Neural cell (in vitro differentiated cells): ENCODE results near the gene PLEKHM3. TPM values are rescaled to one million over a fixed set of nuclear protein-coding genes. Genes with fewer than 3 reads are reported as not detected.

Source experiments
- H2AFZ ChIP-seq: fragments of 200-600, 300-800 bp; sonication (generic), shearing (Covaris generic); 2 replicates; pipeline ENCODE4 v1.6.0; 2014; ENCODE audit warnings: low read depth, mild to moderate bottlenecking, antibody characterized with exemption, low read length, moderate library complexity
- H3F3A ChIP-seq: fragments of 200-600 bp; shearing (Covaris generic); 2 replicates; pipeline ENCODE4 v1.6.1; 2016; ENCODE audit warnings: mild to moderate bottlenecking, moderate library complexity, mixed read lengths, antibody characterized with exemption, low read length; ENCODE audit not compliant: insufficient read depth, poor library complexity, severe bottlenecking
- H3K27ac ChIP-seq: fragments of 200-600, 300-800 bp; sonication (generic), shearing (Covaris generic); 2 replicates; pipeline ENCODE4 v1.5.1; 2014; ENCODE audit warnings: mild to moderate bottlenecking, low read length, moderate library complexity
- H3K27me3 ChIP-seq: fragments of 300-800, 200-600 bp; sonication (generic), shearing (Covaris generic); 2 replicates; pipeline ENCODE4 v1.6.0; 2014; ENCODE audit warnings: mild to moderate bottlenecking, low read depth, low read length, moderate library complexity; ENCODE audit not compliant: insufficient read depth
- H3K36me3 ChIP-seq: fragments of 300-800, 200-600 bp; sonication (generic), shearing (Covaris generic); 2 replicates; pipeline ENCODE4 v1.5.1; 2014; ENCODE audit warnings: mild to moderate bottlenecking, antibody characterized with exemption, low read length, moderate library complexity; ENCODE audit not compliant: insufficient read depth
- H3K4me2 ChIP-seq: fragments of 300-800, 200-600 bp; sonication (generic), shearing (Covaris generic); 2 replicates; pipeline ENCODE4 v1.6.0; 2014; ENCODE audit warnings: mild to moderate bottlenecking, low read length
- H3K4me3 ChIP-seq: fragments of 300-800, 200-600 bp; sonication (generic), shearing (Covaris generic); 2 replicates; pipeline ENCODE4 v1.5.1; 2014; ENCODE audit warnings: mild to moderate bottlenecking, low read length, moderate library complexity
- H3K79me2 ChIP-seq: fragments of 200-600 bp; shearing (Covaris generic); replicated peaks from 2 replicates; pipeline ENCODE4 v1.6.0; 2014; ENCODE audit warnings: mild to moderate bottlenecking, low read length, moderate library complexity; ENCODE audit not compliant: insufficient read depth
- H3K9ac ChIP-seq: fragments of 300-800, 200-600 bp; sonication (generic), shearing (Covaris generic); 2 replicates; pipeline ENCODE4 v1.6.1; 2016; ENCODE audit warnings: mild to moderate bottlenecking, low read length, mixed read lengths
- H3K9me2 ChIP-seq: fragments of 200-600 bp; shearing (Covaris generic); 2 replicates; pipeline ENCODE4 v1.6.1; 2016; ENCODE audit warnings: mild to moderate bottlenecking, low read length, mixed read lengths; ENCODE audit not compliant: insufficient read depth
- H3K9me3 ChIP-seq: fragments of 200-600, 300-800 bp; sonication (generic), shearing (Covaris generic); 2 replicates; pipeline ENCODE4 v1.6.1; 2016; ENCODE audit warnings: mild to moderate bottlenecking, mixed run types, low read length, moderate library complexity, mixed read lengths
- H4K20me1 ChIP-seq: fragments of 200-600 bp; shearing (Covaris generic); 2 replicates; pipeline ENCODE4 v1.6.1; 2016; ENCODE audit warnings: mild to moderate bottlenecking, mixed run types; ENCODE audit not compliant: insufficient read depth
- CTCF ChIP-seq: fragments of 450-650 bp; IDR thresholded peaks from 2 replicates; pipeline ENCODE4 v1.5.1; 2014; ENCODE audit warnings: antibody characterized with exemption, mild to moderate bottlenecking, moderate library complexity; ENCODE audit not compliant: poor library complexity, severe bottlenecking
- EP300 ChIP-seq: fragments of 450-650 bp; conservative IDR thresholded peaks from 2 replicates; pipeline ENCODE4 v1.6.1; 2014; ENCODE audit warnings: antibody characterized with exemption, mild to moderate bottlenecking, moderate library complexity; ENCODE audit not compliant: poor library complexity, severe bottlenecking
- EZH2 ChIP-seq: fragments of 200-600, 300-800 bp; shearing (Covaris generic), sonication (generic); IDR thresholded peaks from 2 replicates; pipeline ENCODE4 v1.6.1; 2014; ENCODE audit warnings: antibody characterized with exemption, low read length, borderline replicate concordance, mild to moderate bottlenecking; ENCODE audit not compliant: insufficient read depth, poor library complexity, severe bottlenecking
- MXI1 ChIP-seq: fragments of 450-650 bp; conservative IDR thresholded peaks from 2 replicates; pipeline ENCODE4 v1.6.1; 2014; ENCODE audit warnings: antibody characterized with exemption, mild to moderate bottlenecking; ENCODE audit not compliant: poor library complexity, severe bottlenecking
- POLR2AphosphoS5 ChIP-seq: IDR thresholded peaks from 2 replicates; pipeline ENCODE4 v1.6.1; 2012
- RAD21 ChIP-seq: fragments of 450-650 bp; conservative IDR thresholded peaks from 2 replicates; pipeline ENCODE4 v1.6.1; 2014; ENCODE audit warnings: antibody characterized with exemption, mild to moderate bottlenecking, moderate library complexity
- REST ChIP-seq: IDR thresholded peaks from 2 replicates; pipeline ENCODE4 v1.6.1; 2012; ENCODE audit warnings: borderline replicate concordance
- SMC3 ChIP-seq: fragments of 450-650 bp; conservative IDR thresholded peaks from 2 replicates; pipeline ENCODE4 v1.6.1; 2014; ENCODE audit warnings: antibody characterized with exemption, mild to moderate bottlenecking, moderate library complexity; ENCODE audit not compliant: poor library complexity
- TAF1 ChIP-seq: IDR thresholded peaks from 2 replicates; pipeline ENCODE4 v1.6.1; 2012; ENCODE audit warnings: low read depth
- polyA plus RNA-seq: library from polyadenylated mRNA; depleted of rRNA; stranded (reverse); fragments of >200 nt; gene quantifications from 2 replicates; pipeline ENCODE4 v1.2.3, GENCODE V29; 2014

Gene PLEKHM3
- polyA plus RNA-seq, 1 donor from 2014 or later = 13.4 TPM

- Histone ChIP-seq H3K79me2 (no peaks in the 10 kb centered on the region), H3K4me2 (no peak overlapping the region), H3K9ac (no peak overlapping the region), H3K9me3 (no peaks in the 10 kb centered on the region), H3K27ac (no peak overlapping the region), H3F3A (no peaks in the 10 kb centered on the region), H4K20me1 (no peaks in the 10 kb centered on the region), H3K36me3 (no peaks in the 10 kb centered on the region), H3K9me2 (no peaks in the 10 kb centered on the region), H3K27me3 (no peaks in the 10 kb centered on the region), H2AFZ (no peak overlapping the region), H3K4me3 (no peak overlapping the region)
- no peak for TF ChIP-seq SMC3
- TF ChIP-seq REST = no peak
- TF ChIP-seq TAF1 = no peak
- TF ChIP-seq RAD21 = no peak
- TF ChIP-seq MXI1 = no peak
Measured at GRCh38 chr2:207848545-207848928, 176.8 kb downstream of the PLEKHM3 start.

GRCh38 chr2:207847807-207848544, 177.4 kb downstream of the PLEKHM3 start:
- Histone ChIP-seq H3K4me2 (no peak overlapping the region), H3K9me2 (no peaks in the 10 kb centered on the region), H3K4me3 (no peak overlapping the region), H3K79me2 (no peaks in the 10 kb centered on the region), H3K9ac (no peak overlapping the region), H3K27me3 (no peaks in the 10 kb centered on the region), H3K36me3 (no peaks in the 10 kb centered on the region), H4K20me1 (no peaks in the 10 kb centered on the region), H2AFZ (no peak overlapping the region), H3K9me3 (no peaks in the 10 kb centered on the region), H3K27ac (no peak overlapping the region), H3F3A (no peaks in the 10 kb centered on the region)
- TF ChIP-seq REST (no peak), POLR2AphosphoS5 (no peak), EP300 (no peak), MXI1 (no peak), SMC3 (no peak), CTCF (no peak), EZH2 (no peak), RAD21 (no peak), TAF1 (no peak)
